Right lobe of liver (tissue), 4 donors: ENCODE results near the gene FBXL17.

Experiments
- POLR2A ChIP-seq: fragments of 450-650 bp; IDR thresholded peaks from one replicate; pipeline ENCODE4 v1.6.1; 2017; ENCODE audit warnings: antibody characterized with exemption, mild to moderate bottlenecking
- TF ChIP-seq, protein P1 (sequence below), 4 donors: fragments of 200-600 bp in 3 of 4; fragments of 450-650 bp in 1 of 4; IDR thresholded peaks; one replicate each; pipeline versions ENCODE4 v1.5.1 to v1.8.0; 2016 to 2022; ENCODE audit warnings: antibody characterized with exemption in 4 of 4, mild to moderate bottlenecking in 2 of 4
- donor health status: DM: no; HTN: no; CAD: no.
- donor health status: DM: no; HTN: no; CAD: no.
- donor health status: DM: no; HTN: yes; CAD: no.

GRCh38 chr5:108334225-108334624, 47.7 kb downstream of the FBXL17 start:
- TF ChIP-seq, protein P1, sequence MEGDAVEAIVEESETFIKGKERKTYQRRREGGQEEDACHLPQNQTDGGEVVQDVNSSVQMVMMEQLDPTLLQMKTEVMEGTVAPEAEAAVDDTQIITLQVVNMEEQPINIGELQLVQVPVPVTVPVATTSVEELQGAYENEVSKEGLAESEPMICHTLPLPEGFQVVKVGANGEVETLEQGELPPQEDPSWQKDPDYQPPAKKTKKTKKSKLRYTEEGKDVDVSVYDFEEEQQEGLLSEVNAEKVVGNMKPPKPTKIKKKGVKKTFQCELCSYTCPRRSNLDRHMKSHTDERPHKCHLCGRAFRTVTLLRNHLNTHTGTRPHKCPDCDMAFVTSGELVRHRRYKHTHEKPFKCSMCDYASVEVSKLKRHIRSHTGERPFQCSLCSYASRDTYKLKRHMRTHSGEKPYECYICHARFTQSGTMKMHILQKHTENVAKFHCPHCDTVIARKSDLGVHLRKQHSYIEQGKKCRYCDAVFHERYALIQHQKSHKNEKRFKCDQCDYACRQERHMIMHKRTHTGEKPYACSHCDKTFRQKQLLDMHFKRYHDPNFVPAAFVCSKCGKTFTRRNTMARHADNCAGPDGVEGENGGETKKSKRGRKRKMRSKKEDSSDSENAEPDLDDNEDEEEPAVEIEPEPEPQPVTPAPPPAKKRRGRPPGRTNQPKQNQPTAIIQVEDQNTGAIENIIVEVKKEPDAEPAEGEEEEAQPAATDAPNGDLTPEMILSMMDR (IDR thresholded peaks at IDR 0.05), result no peak
- TF ChIP-seq POLR2A, result no peak
